ENCODE data around the gene LRRC8D.
A peak's percentile ranks its signal among the peaks of the same experiment; 100 is the strongest.

The LRRC8D gene

DNA sequence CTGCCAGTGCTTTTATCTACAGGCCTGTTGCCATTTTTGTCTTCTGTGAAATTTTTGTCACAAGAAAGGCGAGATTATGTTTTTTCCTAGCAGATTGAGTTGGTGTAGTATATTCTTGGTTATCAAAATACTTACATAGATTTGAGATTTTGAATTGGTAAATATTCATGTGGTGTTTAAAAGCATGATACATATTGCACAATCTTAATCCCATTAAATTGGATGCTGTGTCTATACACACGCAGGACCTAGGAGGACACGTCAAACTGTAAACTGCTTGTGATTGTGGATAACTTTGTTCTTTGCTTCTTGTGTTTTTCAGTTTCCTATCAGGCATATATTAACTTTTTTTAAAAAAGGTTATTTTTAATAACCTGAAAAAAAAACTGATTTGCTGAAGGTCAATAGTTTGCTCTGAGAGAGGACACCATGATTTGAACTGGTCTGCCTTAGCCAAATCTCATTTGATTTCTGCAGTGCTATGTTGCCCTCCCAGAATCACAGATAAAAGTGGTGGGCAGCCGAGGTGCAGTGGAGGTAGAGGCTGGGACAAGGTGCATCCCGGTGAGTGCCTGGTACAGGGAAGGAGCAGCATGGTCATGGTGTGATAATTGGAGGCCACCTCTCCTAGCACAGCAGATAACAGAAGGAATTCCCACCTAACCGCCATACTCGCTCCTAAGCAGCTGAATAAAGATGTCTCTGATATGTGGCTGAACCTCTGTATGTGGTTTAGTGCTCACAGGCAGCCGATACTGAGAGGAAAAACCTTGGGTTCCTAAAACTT is 76.7 kb downstream of the LRRC8D start:
- no peak for DNase-seq

DNA sequence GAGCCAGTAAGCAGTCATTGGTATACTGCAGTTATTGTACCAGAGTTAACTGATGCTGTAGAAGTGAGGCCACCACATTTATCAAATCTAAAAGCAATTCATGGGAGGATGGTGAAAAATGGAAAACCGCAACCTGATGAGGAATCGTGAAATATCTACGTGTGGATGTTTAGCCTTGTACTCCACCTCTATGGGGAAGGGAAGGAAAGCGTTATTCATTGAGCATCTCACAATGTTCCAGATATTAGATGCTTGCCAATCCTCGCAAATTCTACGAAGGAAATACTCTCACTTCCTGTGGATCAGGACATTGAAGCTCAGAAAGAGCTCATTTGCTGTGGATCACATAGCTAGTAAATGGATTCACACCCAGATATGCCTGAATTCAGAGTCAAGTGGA is 77.3 kb downstream of the LRRC8D start:
- DNase-seq, result no peak

DNA sequence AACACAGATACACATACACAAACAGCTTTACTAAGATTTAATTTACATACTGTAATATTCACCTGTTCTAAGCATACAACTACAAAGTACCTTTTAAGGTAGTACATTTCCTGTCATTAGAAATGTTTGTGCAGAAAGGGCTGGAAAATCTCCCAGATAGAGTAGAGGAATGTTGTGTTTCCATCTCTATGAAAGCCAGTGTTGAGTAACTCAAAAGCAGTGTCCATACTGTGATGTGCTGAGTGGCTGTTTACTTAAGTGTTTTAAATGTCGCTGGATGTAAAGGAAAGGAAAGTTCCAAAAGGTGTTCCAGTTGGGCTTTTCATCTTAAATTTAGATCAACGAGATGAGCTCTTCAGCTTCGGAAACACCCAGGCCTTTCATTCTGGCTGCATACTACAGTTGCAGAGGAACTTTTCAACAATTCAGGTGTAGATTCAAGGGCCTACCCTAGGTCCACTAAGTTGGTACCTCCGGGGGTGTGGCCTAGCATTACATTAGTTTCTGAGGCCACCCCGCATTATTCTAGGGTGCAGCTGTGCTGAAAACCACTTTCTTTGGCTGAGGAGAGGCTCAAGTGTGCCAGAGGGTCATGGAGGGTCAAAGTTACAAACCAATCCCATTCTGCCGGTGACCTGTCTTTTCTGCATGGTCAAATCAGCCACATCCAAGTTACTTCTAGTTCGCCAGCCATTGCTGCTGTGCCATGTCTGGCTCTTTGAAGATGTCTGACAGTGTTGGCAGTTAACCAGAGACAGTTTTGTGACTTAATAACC is 78.1 kb downstream of the LRRC8D start:
- DNase-seq, result no peak

DNA sequence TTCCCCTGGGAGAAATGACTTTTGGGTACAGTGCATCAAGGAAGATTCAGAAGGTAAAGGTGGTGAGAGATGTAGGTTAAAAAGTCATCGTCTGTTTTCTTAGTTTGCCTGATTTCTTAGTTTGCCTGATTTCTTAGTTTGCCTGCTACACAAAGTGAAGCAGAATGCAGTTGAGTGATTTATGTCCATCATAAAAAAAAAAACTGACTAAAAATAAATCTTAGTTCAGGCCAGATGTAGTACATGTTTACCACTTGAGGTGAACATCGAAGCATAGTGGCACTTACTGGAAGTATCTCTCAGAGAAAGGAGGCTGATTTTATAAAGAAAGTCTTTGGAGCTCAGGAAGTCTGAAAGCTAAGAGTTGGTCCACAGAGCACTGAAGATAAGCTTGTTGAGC is 79.5 kb downstream of the LRRC8D start:
- DNase-seq, result no peak

DNA sequence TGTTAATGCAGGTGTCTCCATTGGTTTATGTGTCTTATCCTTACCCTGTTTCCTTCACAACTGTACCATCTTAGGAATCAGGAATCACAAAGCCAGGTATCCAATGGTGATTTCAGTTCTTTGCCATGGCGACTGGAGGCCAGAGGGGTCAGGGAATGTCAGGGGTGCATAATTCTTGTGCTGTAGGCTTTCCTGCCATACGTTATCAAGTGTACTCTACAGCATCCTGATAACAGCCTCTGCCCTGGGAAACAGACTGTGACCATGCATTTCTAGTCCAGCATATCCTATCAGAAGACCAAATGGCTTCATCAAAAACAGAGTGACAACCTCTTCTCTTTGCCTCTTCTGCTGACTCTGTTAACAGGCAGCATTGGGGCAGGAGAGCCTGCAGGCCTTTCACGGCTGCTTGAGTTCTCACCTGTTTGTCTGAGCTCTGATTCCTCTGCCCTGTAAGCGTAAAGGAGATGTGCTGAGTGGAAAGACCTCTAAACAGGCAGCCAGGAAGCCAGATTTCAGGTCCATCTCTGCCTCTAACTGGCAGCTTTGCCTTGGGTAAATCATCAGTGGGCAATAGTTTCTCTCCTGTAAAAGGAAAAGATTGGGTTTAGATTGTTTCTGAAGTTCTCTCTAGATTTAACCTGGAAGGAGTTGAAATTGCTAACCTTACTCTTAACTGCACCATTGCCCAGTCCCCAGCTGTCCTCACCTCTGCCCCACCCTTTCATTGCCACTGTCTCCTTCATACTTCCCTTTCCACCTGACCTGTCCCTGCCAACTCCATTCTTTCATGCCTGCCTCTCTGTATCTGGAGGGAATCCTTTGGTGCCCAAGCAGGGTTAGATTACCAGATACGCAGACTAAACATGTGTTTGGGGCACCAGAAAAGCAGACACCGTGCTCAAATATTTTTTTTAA is 80.2 kb downstream of the LRRC8D start:
- DNase-seq, result no peak

DNA sequence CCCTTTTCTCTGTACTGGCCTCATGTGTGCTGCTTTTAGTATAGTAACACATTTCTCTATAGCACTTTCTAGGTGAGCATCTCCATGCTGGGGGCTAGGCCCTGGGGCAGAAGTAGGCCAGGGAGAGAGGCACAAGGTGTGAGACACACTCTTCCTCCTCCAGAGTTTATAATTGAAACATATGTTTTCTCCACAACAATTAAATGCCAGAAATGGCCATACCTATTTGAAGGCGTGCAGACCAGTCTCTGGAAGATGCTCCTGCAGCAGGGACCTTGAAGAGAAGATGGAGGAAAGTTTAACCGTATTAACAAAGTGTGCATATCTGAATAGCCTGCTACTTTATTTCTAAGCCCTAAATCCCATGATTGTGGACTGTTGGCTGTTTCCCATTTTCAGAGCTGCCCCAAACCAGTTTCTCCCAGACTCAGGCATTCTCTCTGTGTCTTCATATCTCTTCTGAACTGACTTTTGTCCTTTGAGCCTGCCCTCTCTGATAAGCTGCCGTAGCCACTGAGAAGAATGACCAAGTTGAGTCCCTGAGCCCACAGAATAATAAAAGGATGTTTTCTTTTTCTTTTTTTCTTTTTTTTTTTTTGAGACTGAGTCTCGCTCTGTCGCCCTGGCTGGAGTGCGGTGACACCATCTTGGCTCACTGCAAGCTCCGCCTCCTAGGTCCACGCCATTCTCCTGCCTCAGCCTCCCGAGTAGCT is 81.3 kb downstream of the LRRC8D start:
- DNase-seq, result no peak

DNA sequence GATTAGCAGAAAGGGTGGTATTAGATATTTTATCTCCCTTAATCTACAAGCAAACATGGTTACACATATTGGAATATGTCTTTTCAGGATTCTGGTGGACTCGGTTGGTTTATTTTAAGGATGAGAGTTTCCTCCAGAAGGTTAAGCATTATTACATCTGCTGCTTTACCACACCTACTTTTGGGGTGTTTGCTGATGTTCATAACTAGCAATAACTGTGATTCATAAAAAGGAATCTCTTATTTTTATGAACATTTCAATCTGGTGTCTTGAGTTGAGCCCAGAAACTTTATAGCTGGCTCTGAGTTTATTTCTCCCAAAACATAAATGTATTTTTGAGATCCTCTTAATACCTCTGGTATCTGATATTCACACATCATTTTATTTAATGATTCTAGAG is 82.7 kb downstream of the LRRC8D start:
- DNase-seq, result no peak

DNA sequence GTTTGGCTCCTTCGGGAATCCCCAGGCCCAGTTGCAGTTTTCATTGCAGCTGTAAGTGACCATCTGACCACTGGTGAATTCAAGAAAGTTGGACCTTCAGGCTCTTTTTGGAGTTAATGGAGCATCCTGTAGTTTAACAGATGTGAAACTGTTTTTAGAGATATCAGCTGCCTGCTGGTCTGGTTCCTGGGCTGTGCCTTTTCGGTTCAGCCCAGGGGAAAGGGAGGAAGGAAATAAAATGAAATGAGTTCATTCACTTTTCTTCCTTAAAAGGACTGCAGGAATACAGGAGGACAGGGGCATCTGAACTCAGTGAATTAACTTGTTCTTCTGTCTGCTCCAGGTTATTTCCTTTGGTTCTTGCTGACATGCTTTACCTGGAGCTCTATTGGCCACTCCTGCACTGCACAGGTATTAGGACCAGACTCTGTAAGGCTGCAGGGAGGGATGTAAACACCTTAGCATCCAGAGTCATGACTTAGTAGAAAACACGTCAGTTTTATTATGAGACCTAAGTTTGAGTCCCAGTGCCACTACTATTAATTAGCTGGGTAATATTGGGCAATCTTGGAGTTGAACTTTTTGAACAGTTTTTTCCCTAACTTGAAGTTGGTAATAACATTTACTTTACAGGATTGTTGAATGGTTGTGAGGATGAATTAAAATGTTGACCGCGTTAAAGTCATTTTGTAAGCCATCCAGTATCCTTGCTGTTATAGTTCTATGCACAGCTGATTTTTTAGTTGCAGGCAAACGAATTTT is 83.6 kb downstream of the LRRC8D start:
- DNase-seq, result no peak

DNA sequence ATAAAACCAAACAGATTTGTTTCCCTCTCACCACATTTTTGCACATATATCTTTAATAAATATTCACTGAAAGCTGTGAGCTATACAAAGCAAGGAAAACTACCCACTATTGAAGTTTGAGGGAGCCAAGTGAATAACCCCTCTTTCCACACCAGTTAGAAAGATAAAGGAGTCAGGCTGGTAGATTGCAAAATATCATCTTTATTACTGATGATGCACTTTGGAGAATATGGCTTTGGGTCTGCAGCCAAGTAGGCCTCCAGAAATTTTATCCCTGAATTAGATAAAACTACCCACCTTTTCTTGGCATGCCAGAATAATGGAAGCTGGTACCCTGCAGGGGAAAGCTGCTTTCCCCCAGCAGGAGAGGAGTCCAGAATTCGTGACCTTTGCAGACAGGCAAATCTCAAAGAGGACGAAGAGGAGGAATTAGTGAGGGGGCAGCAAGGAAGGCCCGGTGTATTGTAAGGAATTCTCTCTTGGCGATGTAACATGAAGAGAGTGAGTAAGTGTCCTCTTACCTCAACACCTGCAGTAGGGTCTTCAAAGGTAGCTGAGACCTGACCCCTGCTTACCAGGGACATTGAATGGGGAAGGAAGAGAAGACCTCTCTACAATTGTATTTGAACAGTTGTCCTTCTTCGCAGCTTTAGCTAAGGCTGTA is 84.7 kb downstream of the LRRC8D start:
- DNase-seq, result no peak

DNA sequence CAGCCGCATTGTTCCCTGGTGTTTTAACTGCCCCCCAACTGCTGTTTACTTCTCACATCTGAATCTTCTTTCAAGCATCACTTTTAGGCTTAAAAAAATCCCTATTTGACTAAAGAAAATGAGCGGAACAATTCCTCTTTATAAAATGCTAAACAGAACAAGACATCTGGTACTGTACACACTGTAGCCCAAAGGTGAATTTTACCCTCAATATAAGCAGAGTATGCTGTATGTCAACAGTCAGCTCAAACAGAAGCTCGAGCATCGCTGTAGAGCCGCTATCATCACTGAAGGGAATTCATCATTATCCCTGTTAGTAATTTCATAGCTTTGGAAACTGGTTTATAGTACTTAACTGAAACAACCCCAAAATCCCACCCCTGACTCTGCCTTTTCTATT is 85.3 kb downstream of the LRRC8D start:
- no peak for DNase-seq

DNA sequence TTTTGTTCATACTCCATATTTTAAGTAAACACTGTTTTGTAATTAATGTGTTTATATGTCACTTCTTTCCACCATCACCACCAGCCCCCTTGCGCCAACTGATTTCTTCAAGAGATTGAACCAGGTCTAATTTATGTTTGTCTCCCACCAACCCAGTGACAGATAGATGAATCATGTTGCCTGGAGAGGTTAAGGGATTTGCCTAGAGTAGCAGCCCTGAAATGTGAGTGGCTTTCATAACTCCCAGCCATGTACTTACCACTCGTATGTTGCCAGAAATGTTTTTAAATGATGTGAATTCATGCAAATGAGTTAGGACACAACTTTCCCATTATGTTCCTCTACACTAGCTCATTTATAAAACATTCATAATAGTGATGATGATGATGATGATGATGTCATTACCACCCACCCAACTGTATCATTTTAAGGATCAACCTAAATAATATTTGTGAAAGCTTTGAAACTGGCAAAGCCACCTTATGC is 86.9 kb downstream of the LRRC8D start:
- peak; percentile 10 for DNase-seq

DNA sequence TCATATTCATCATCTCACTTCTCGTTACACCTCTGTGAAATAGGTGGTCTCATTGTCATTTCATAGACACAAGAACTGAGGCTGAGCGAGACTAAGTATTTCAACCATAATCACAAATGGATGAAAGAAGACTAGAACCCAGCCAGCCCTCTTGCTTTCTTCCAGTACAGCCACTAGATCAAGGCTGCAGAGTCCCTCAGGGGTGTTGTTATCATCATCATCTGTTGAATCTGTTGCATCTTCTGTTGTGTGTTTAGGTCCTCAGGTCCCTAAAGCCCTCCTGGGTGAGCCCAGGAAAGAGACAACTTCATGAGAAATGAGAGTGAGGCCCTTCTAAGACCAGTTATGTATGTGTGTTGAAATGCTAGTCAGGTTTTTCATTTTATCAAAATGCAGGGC is 87.4 kb downstream of the LRRC8D start:
- no peak for DNase-seq

DNA sequence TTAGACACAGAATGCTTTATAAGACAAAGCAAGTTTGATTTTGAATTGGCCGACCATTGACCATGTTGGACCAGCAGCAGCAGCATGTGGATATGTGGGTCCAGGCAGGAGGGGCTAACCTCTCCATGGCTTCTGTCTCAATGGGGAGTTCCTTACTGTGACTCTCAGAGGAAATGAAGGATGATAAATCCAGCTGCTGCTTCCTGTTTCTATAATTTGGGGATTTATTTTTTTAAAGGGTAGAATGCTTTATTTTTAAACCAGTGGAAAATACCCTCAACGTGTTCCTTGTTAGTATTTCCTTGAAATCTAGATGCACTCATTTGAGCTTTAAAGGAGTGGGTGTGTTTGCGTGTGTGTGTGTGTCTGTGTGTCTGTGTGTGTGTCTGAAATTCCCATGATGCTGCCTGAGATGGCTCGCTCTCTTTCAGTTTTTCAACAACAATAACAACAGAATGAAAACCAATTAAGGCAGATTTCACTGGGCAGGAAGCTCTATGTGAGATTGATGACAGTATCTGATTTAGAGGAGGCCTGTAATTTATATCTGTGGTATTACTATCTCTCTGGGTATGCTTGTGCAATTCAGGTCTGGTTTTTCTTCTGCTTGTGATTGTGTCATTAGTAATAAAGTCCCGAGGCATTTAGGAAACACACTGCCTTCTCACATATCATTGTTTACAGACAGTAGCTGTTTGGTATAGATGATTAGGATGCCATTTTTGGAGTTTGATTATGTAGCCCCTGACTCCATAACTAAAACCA is 88.0 kb downstream of the LRRC8D start:
- peak; percentile 50 for DNase-seq

DNA sequence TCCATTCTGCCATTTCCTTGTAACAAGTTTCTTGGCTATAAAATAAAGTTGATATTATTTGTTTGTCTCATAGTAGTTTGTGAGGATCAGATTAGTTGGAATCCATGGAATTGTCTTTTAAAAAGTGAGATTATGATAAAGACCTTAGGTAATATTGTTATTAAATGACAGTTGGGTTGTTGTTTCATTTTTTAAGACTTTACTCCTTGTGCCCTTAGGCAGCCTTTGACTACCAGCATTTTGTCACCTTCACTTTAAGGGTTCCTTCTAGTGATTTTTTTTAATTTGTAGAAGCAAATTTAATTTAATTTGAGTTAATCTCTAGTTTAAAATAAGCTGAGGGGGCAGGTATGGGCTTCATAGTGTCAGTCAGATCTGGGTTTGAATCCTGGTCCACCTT is 89.4 kb downstream of the LRRC8D start:
- no peak for DNase-seq

DNA sequence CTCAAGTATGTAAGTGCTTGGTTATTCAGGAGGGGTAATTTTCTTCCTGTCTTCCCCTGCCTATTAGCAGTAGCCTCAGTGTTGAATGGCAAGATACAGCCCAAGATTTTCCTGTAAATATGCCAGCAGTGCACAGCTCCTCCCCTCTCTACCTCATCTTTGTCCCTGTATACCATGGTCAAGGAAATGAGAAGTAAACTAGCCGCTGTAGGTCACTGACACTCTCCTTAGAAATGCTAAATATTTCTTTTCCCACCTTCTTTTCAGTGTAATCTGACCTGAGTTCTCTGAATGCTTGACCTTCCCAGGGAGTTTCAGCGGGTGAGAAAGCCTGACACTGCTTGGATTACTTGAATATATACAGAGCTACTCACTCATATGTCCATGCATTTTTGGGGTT is 89.9 kb downstream of the LRRC8D start:
- DNase-seq, result no peak

DNA sequence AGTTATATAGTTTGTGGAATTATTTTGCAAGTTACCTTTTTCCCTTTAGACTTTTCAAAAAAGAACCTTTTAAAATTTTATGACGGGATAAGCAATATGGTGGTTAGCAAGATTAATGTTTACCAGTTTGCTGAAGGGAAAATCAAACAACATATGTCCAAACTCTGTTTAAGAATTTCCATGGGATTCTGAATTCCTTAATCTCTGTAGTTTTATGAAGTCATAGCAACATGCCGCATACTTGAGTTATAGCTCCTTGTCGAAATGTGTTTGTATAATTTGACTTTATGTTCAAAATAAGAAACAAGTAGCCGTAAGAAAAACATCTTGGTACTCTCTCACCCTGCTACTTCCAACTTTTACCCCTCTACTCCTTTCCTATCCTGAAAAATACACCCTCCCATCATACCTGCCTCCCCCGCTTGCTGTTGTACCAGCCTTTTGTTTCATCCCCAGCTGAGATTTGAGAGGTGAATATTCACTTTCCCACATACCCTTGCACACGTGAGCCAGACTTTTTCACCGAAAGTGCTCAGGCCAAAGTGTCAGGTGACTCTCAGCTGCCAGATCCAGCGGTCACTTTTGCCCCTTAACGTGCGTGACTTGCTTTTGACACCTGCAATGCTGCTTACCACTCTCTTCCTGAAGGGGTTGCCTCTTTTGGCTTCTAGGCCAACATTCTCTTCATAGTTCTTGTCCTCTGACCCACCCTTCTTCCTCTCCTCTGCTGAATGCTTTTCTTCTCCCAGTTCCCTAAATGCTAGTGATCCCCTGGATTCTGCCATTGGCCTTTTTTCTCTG is 90.6 kb downstream of the LRRC8D start:
- no peak for DNase-seq

DNA sequence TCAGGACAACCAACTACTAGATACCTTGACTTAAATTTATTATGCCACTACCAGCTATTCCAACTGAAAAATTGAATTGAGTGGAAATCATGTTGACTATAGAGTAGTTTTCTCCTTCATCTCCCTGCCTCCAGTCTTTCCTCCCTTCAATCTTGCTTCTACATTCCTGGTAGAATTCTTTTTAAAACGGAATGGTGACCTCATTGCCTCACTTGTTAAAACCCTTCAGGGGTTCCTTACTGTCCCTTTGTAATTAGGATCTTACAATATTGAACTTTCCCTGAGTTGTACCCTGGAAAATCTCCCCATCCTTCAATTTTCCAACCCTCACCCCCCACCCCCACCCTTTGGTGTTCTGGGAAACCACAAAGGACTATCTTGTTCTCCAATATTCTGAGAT is 91.2 kb downstream of the LRRC8D start:
- no peak for DNase-seq

DNA sequence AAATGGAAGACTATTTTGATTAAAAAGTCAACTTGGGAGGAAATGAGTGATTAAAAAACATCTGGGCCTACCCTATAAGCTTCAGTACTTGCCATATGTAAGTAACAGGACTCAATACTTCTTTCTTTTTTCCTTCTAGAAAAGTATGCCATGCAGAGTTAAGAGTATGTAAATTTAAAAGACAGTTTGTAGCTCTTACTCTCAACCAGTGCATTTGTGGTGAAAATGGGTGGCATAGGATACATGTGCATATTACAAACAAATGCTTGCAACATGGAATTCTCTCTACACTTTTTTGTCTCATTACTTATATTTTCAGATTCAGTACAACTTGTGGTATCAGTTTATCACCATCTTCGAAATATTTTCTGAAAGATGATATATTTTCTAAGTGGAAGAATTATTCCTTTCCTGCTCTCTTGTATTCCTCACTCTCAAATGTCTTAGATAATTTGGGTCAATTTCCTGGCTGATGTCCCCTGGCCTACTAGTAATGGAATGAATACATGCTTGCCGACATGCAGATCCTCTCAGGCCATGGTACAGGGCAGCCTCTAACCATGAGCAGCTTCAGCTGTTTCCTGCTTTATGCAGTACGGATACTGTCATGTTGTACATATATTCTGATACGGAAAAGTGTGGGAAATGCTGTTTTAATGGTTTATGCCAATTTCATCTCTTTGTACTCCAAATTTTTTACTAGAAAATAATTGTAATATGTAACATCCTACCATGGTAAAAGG is 92.7 kb downstream of the LRRC8D start:
- no peak for DNase-seq

DNA sequence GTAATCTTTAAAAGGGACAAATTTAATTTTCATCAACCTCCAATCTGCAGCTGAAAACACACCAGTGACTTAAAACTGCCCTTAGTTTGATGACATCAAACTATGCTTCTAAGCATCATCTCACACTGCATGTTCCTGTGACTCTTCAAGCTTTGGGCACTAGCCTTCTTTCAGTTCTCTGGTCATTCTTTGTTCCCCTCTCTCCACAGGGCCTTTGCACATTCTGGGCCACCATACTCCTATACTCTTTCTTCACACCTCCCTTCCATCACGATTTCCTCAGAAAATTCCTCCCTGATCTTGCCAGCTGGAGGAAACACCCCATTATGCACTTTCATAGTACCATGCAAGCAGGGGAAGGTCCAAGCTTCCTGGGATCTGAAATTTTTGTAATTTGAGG is 96.5 kb downstream of the LRRC8D start:
- no peak for DNase-seq
